Measurements from ENCODE around the gene PALD1. TPM values are rescaled to one million over a fixed set of nuclear protein-coding genes. Genes with fewer than 3 reads are reported as not detected.
A peak's percentile ranks its signal among the peaks of the same experiment; 100 is the strongest.

Gene PALD1
- total and polyA plus RNA-seq, 2 experiments from 2014 or later, result 11.9 to 58.2 TPM

- Mint-ChIP-seq H3K4me1 (peaks cover 15% of the 10 kb centered on the region), H3K27ac (0 out of 2 replicates have a peak overlapping the region, but pooled peaks have one; percentile 46), H3K27me3 (ENCODE audit: insufficient read depth, low read depth, poor library complexity) (peaks cover 10% of the 10 kb centered on the region), H3K36me3 (ENCODE audit: low read depth) (peaks cover 12% of the 10 kb centered on the region; the same call in 1 of the 3 replicates), H3K4me3 (no peak overlapping the region), H3K9me3 (no peaks in the 10 kb centered on the region)
- Histone ChIP-seq H4K20me1 (replicated peaks; ENCODE audit: insufficient read depth) (no peaks in the 10 kb centered on the region), H3K27me3 (ENCODE audit: insufficient read depth) (no peaks in the 10 kb centered on the region), H3K27ac (ENCODE audit: low read depth) (no peak overlapping the region), H3K4me1 (ENCODE audit: insufficient read depth) (peaks cover 11% of the 10 kb centered on the region), H3K4me2 (no peak overlapping the region), H2AFZ (no peak overlapping the region), H3K79me2 (replicated peaks; ENCODE audit: insufficient read depth) (no peaks in the 10 kb centered on the region), H3K36me3 (ENCODE audit: insufficient read depth) (no peaks in the 10 kb centered on the region), H3K9me2 (ENCODE audit: insufficient read depth) (no peaks in the 10 kb centered on the region), H3F3A (replicated peaks; ENCODE audit: low read depth) (no peaks in the 10 kb centered on the region), H3K4me3 (no peak overlapping the region)
- TF ChIP-seq CREB1 (CRISPR knock-in tag; IDR thresholded peaks at IDR 0.05; ENCODE audit: low read depth) (no peak), EZH2 (IDR thresholded peaks at IDR 0.05; ENCODE audit: low read depth, unreplicated experiment) (no peak), ZNF331 (CRISPR knock-in tag; IDR thresholded peaks at IDR 0.05; ENCODE audit: low read depth) (no peak), NANOG (IDR thresholded peaks at IDR 0.05; ENCODE audit: borderline replicate concordance) (no peak), JUNB (IDR thresholded peaks at IDR 0.05; ENCODE audit: unreplicated experiment) (no peak), ZNF114 (CRISPR knock-in tag; IDR thresholded peaks at IDR 0.05) (no peak), STAT1 (IDR thresholded peaks at IDR 0.05; ENCODE audit: unreplicated experiment) (no peak), ZNF462 (CRISPR knock-in tag; IDR thresholded peaks at IDR 0.05) (no peak), REST (IDR thresholded peaks at IDR 0.05; ENCODE audit: unreplicated experiment) (no peak), CTCF (conservative IDR thresholded peaks at IDR 0.05; ENCODE audit: low read depth in 2 of 2) (no peak), ETS1 (IDR thresholded peaks at IDR 0.05) (no peak), EZH2phosphoT487 (IDR thresholded peaks at IDR 0.05; ENCODE audit: unreplicated experiment) (no peak), POLR2AphosphoS5 (IDR thresholded peaks at IDR 0.05; ENCODE audit: low read depth) (no peak)
- DNase-seq (ENCODE audit: low spot score) (no peak), ATAC-seq (no peak)
Measured at GRCh38 chr10:70535001-70535400, 56.4 kb downstream of the PALD1 start.
